ENCODE results near the gene PSG4. TPM values are rescaled to one million over a fixed set of nuclear protein-coding genes. Genes with fewer than 3 reads are reported as not detected.
"Not testable (repeated sequence)": the region's sequence is repeated elsewhere in the genome, so short reads cannot be mapped to it uniquely, and the experiment has no call there.

The PSG4 gene
- total and polyA plus RNA-seq, 4 donors, result not detected

DNA sequence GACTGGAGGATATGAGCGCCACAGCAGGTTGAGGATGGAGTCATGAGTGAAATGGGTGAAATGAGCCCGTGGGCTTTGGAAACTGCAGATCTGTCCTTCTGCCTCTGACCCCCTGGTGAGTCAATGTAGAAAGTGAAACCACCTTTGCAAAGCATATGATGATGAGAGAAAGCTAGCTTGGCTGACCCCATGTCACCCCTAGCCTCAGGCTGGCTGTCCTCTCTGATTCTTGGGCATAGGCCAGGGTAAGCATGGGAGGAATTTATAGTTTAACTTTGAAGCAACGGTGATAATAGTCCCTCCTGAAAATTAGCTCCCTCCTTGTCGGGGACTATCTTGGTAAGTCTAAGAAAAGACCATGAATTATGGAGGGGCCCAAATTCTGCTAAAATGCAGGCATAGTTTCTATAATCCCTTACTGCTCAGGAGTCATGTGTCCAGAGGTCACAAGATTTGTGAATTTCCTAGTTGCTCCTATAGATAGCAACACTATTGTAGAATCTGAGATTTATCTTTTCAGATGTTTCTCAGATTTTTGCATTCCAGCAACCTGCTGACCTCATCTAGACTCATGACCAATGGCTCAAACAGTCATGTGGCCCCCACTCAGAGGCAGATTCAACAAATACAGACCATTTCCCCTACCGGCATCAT is 18.9 kb upstream of the PSG4 start:
- not testable (repeated sequence) for H3K27me3 ChIP-seq (ENCODE audit: control insufficient read depth in 4 of 4, insufficient read depth in 4 of 4, low read length in 3 of 4); DNase-seq (ENCODE audit: low spot score); H3K4me3 ChIP-seq (ENCODE audit: low read depth in 1 of 3, low read length in 3 of 3); H3K36me3 ChIP-seq (ENCODE audit: control insufficient read depth in 4 of 4, insufficient read depth in 3 of 4, low read depth in 1 of 4, low read length in 3 of 4); H3K9ac ChIP-seq (ENCODE audit: low read depth in 1 of 2, low read length in 2 of 2); H3K4me1 ChIP-seq (ENCODE audit: control insufficient read depth in 4 of 4, insufficient read depth in 4 of 4, low read length in 3 of 4)
- peak in 1 of 2 donors; percentile 14 for TF ChIP-seq HNF4A (conservative IDR thresholded peaks at IDR 0.05)
- peak in 1 of 2 donors; percentile 46 for TF ChIP-seq RXRA (IDR thresholded peaks at IDR 0.05)
- WGBS, result 58% methylated on average over 5 of the region's 5 CpGs
- Histone ChIP-seq H3K27ac (ENCODE audit: low read depth in 1 of 2, low read length in 2 of 2) (peak overlapping the region in 1 of 2 donors; percentile 7), H3K9me3 (ENCODE audit: control insufficient read depth in 4 of 4, low read length in 3 of 4) (peaks cover 6 to 17% (median 9%) of the 10 kb centered on the region in 4 donors)

GRCh38 chr19:43221891-43222290 is 16.5 kb upstream of the PSG4 start:
- not testable (repeated sequence) for H3K27me3 ChIP-seq (ENCODE audit: control insufficient read depth in 4 of 4, insufficient read depth in 4 of 4, low read length in 3 of 4); H3K4me3 ChIP-seq (ENCODE audit: low read depth in 1 of 3, low read length in 3 of 3); H3K4me1 ChIP-seq (ENCODE audit: control insufficient read depth in 4 of 4, insufficient read depth in 4 of 4, low read length in 3 of 4); H3K36me3 ChIP-seq (ENCODE audit: control insufficient read depth in 4 of 4, insufficient read depth in 3 of 4, low read depth in 1 of 4, low read length in 3 of 4); H3K9me3 ChIP-seq (ENCODE audit: control insufficient read depth in 4 of 4, low read length in 3 of 4); DNase-seq (ENCODE audit: low spot score); H3K9ac ChIP-seq (ENCODE audit: low read depth in 1 of 2, low read length in 2 of 2); H3K27ac ChIP-seq (ENCODE audit: low read depth in 1 of 2, low read length in 2 of 2)
- 91% methylated on average over 22 of the region's 22 CpGs for WGBS

DNA sequence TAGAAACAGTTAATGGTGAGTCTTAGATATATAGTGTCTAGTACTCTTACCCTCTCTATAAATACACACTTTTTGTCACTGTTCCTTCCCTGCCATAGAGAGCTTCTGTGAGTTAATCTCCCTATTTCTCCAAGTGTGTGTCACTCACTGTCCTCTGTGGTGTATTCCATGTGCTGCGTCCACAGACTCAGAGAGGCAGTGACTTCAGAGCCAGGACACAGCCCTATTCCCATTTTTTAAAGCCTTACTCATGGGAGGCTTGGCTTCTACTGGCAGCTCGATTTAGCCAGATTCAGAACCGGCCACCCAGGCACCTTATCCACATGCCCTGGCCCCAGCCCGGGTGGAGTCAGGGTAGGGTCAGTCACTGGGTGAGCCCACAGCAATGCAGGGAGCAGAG is 13.7 kb upstream of the PSG4 start:
- not testable (repeated sequence) for DNase-seq (ENCODE audit: low spot score); H3K36me3 ChIP-seq (ENCODE audit: control insufficient read depth in 4 of 4, insufficient read depth in 3 of 4, low read depth in 1 of 4, low read length in 3 of 4); H3K4me3 ChIP-seq (ENCODE audit: low read depth in 1 of 3, low read length in 3 of 3); H3K9me3 ChIP-seq (ENCODE audit: control insufficient read depth in 4 of 4, low read length in 3 of 4); H3K27me3 ChIP-seq (ENCODE audit: control insufficient read depth in 4 of 4, insufficient read depth in 4 of 4, low read length in 3 of 4); H3K27ac ChIP-seq (ENCODE audit: low read depth in 1 of 2, low read length in 2 of 2); H3K4me1 ChIP-seq (ENCODE audit: control insufficient read depth in 4 of 4, insufficient read depth in 4 of 4, low read length in 3 of 4); H3K9ac ChIP-seq (ENCODE audit: low read depth in 1 of 2, low read length in 2 of 2)
- WGBS, result 81% methylated on average over 4 of the region's 4 CpGs

DNA sequence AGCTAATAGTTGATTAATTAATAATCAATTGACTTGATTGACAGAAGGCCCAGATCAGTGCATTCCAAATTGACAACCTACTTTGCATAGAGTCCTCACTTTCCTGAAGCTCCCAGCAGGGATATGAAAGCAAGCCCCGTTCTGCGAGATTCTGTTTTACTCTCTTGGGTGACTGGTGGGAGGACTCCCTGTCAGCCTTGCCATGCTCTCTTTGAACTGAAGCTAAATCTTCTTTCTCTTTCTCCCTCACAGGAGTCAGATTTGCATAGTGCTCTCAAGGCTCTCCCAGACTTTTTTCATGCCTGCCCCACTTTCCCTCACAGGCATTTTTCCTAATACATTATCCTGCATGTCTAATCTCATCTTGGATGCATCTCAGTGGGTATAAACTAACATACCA is 10.4 kb upstream of the PSG4 start:
- not testable (repeated sequence) for H3K4me3 ChIP-seq (ENCODE audit: low read depth in 1 of 3, low read length in 3 of 3); H3K36me3 ChIP-seq (ENCODE audit: control insufficient read depth in 4 of 4, insufficient read depth in 3 of 4, low read depth in 1 of 4, low read length in 3 of 4); H3K27ac ChIP-seq (ENCODE audit: low read depth in 1 of 2, low read length in 2 of 2); H3K4me1 ChIP-seq (ENCODE audit: control insufficient read depth in 4 of 4, insufficient read depth in 4 of 4, low read length in 3 of 4); H3K27me3 ChIP-seq (ENCODE audit: control insufficient read depth in 4 of 4, insufficient read depth in 4 of 4, low read length in 3 of 4); H3K9ac ChIP-seq (ENCODE audit: low read depth in 1 of 2, low read length in 2 of 2); H3K9me3 ChIP-seq (ENCODE audit: control insufficient read depth in 4 of 4, low read length in 3 of 4); DNase-seq (ENCODE audit: low spot score)
- WGBS, result 19% methylated on average over 2 of the region's 2 CpGs

- no peak for TF ChIP-seq NR2F2 (IDR thresholded peaks at IDR 0.05)
- TF ChIP-seq RXRA (IDR thresholded peaks at IDR 0.05), result no peak
- TF ChIP-seq, protein P1, sequence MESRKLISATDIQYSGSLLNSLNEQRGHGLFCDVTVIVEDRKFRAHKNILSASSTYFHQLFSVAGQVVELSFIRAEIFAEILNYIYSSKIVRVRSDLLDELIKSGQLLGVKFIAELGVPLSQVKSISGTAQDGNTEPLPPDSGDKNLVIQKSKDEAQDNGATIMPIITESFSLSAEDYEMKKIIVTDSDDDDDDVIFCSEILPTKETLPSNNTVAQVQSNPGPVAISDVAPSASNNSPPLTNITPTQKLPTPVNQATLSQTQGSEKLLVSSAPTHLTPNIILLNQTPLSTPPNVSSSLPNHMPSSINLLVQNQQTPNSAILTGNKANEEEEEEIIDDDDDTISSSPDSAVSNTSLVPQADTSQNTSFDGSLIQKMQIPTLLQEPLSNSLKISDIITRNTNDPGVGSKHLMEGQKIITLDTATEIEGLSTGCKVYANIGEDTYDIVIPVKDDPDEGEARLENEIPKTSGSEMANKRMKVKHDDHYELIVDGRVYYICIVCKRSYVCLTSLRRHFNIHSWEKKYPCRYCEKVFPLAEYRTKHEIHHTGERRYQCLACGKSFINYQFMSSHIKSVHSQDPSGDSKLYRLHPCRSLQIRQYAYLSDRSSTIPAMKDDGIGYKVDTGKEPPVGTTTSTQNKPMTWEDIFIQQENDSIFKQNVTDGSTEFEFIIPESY (IDR thresholded peaks at IDR 0.05), result no peak
- TF ChIP-seq, protein P2, sequence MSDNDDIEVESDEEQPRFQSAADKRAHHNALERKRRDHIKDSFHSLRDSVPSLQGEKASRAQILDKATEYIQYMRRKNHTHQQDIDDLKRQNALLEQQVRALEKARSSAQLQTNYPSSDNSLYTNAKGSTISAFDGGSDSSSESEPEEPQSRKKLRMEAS (IDR thresholded peaks at IDR 0.05), result no peak
- TF ChIP-seq FOXA1 (IDR thresholded peaks at IDR 0.05), result no peak
- no peak for TF ChIP-seq HNF4A (conservative IDR thresholded peaks at IDR 0.05)
- no peak for TF ChIP-seq EGR1 (IDR thresholded peaks at IDR 0.05; ENCODE audit: low read depth in 2 of 2)
- no peak for TF ChIP-seq TAF1 (conservative IDR thresholded peaks at IDR 0.05)
- TF ChIP-seq GABPA (IDR thresholded peaks at IDR 0.05 in 1 of 2, conservative IDR thresholded peaks at IDR 0.05 in 1 of 2), result no peak
- TF ChIP-seq JUND (IDR thresholded peaks at IDR 0.05), result no peak
- no peaks in the 10 kb centered on the region for H3K4me1 ChIP-seq (ENCODE audit: control insufficient read depth in 4 of 4, insufficient read depth in 4 of 4, low read length in 3 of 4)
- 41% methylated on average over 4 of the region's 4 CpGs for WGBS
- H3K9me3 ChIP-seq (ENCODE audit: control insufficient read depth in 4 of 4, low read length in 3 of 4), result no peaks in the 10 kb centered on the region
- H3K27me3 ChIP-seq (ENCODE audit: control insufficient read depth in 4 of 4, insufficient read depth in 4 of 4, low read length in 3 of 4), result no peaks in the 10 kb centered on the region
- no peaks in the 10 kb centered on the region for H3K36me3 ChIP-seq (ENCODE audit: control insufficient read depth in 4 of 4, insufficient read depth in 3 of 4, low read depth in 1 of 4, low read length in 3 of 4)
- no peak overlapping the region for H3K27ac ChIP-seq (ENCODE audit: low read depth in 1 of 2, low read length in 2 of 2)
- no peak for DNase-seq (ENCODE audit: low spot score)
- H3K4me3 ChIP-seq (ENCODE audit: low read depth in 1 of 3, low read length in 3 of 3), result no peak overlapping the region
- H3K9ac ChIP-seq (ENCODE audit: low read depth in 1 of 2, low read length in 2 of 2), result no peak overlapping the region
These were observed 2.6 kb upstream of the PSG4 start for GRCh38 chr19:43207991-43208390.

Measured in liver (tissue), 9 donors.